IMR-90 (cell line): ENCODE data around the gene GMEB2. TPM values are rescaled to one million over a fixed set of nuclear protein-coding genes. Genes with fewer than 3 reads are reported as not detected.

Source experiments
- ATAC-seq: fragments of 200-7000 bp; cut with Tn5 transposase; 2 replicates; pipeline ENCODE4 v1.9.1; 2020; ENCODE audit warnings: low read depth, mild to moderate bottlenecking, moderate library complexity
- BruUV-seq: library from RNA; stranded (reverse); fragments of 400-500 nt; replicated peaks from 2 replicates; lab custom pipeline; 2021; lab: Mats Ljungman, UMichigan
- CTCF ChIA-PET: fragments of 300-600 bp; formaldehyde crosslinking; extraction: SDS; loops from one replicate; lab custom pipeline; 2021; ENCODE audit warnings: antibody characterized with exemption; lab: Yijun Ruan, JAX
- POLR2A ChIA-PET: fragments of 300-600 bp; sonication (Branson Sonifier 250); formaldehyde crosslinking; loops from one replicate; lab custom pipeline; 2022; ENCODE audit warnings: antibody characterized with exemption; ENCODE audit not compliant: unreplicated experiment; lab: Charles Lee
- DNase-seq: peaks from one replicate; pipeline ENCODE4 v3.0.0; 2013
- H2AFZ ChIP-seq: replicated peaks from 2 replicates; pipeline ENCODE3; 2013; ENCODE audit warnings: low read length, mild to moderate bottlenecking; ENCODE audit not compliant: poor library complexity
- H2AK5ac ChIP-seq: 2 replicates; pipeline ENCODE4 v1.6.1; 2013; ENCODE audit warnings: low read depth, low read length, inconsistent platforms
- H2AK9ac ChIP-seq: replicated peaks from 2 replicates; pipeline ENCODE3; 2013; ENCODE audit warnings: mild to moderate bottlenecking, low read depth, low read length, moderate library complexity; ENCODE audit not compliant: poor library complexity
- H2BK120ac ChIP-seq: 2 replicates; pipeline ENCODE4 v1.6.1; 2013; ENCODE audit warnings: low read depth, low read length, inconsistent platforms
- H2BK15ac ChIP-seq: 3 replicates; pipeline ENCODE4 v1.6.1; 2013; ENCODE audit warnings: low read depth, low read length, inconsistent platforms
- H2BK20ac ChIP-seq: 2 replicates; pipeline ENCODE4 v1.6.1; 2013; ENCODE audit warnings: low read depth, mild to moderate bottlenecking, inconsistent platforms, low read length, moderate library complexity
- H2BK5ac ChIP-seq: 2 replicates; pipeline ENCODE4 v1.6.1; 2013; ENCODE audit warnings: mild to moderate bottlenecking, low read depth, low read length, inconsistent platforms; ENCODE audit not compliant: poor library complexity, severe bottlenecking
- H3K14ac ChIP-seq: replicated peaks from 2 replicates; pipeline ENCODE4 v1.6.1; 2013; ENCODE audit warnings: low read depth, low read length, inconsistent platforms
- H3K18ac ChIP-seq: 2 replicates; pipeline ENCODE4 v1.6.1; 2013; ENCODE audit warnings: low read depth, low read length, control low read depth
- H3K23ac ChIP-seq: 2 replicates; pipeline ENCODE4 v1.6.1; 2013; ENCODE audit warnings: low read depth, low read length, inconsistent platforms
- H3K27ac ChIP-seq: 2 replicates; pipeline ENCODE4 v1.5.1; 2013; ENCODE audit warnings: mild to moderate bottlenecking, control low read depth, low read length; ENCODE audit not compliant: insufficient read depth
- H3K27me3 ChIP-seq: 2 replicates; pipeline ENCODE4 v1.6.1; 2013; ENCODE audit warnings: low read length; ENCODE audit not compliant: control insufficient read depth, insufficient read depth
- H3K36me3 ChIP-seq: 2 replicates; pipeline ENCODE4 v1.6.1; 2013; ENCODE audit warnings: low read length, mixed read lengths; ENCODE audit not compliant: control insufficient read depth, insufficient read depth
- H3K4ac ChIP-seq: 2 replicates; pipeline ENCODE4 v1.6.1; 2013; ENCODE audit warnings: low read depth, low read length, inconsistent platforms
- H3K4me1 ChIP-seq: 2 replicates; pipeline ENCODE4 v1.6.1; 2013; ENCODE audit warnings: low read length, mixed read lengths; ENCODE audit not compliant: control insufficient read depth, insufficient read depth
- H3K4me2 ChIP-seq: 2 replicates; pipeline ENCODE4 v1.6.1; 2013; ENCODE audit warnings: low read depth, mild to moderate bottlenecking, control low read depth, low read length, moderate library complexity
- H3K4me3 ChIP-seq: 2 replicates; pipeline ENCODE4 v1.5.1; 2013; ENCODE audit warnings: low read depth, mild to moderate bottlenecking, control low read depth, low read length, moderate library complexity; ENCODE audit not compliant: insufficient read depth
- H3K56ac ChIP-seq: 2 replicates; pipeline ENCODE4 v1.6.1; 2013; ENCODE audit warnings: low read length, inconsistent platforms; ENCODE audit not compliant: insufficient read depth; ENCODE audit errors: extremely low read depth
- H3K79me1 ChIP-seq, 2 experiments: 2 replicates each; pipeline ENCODE4 v1.6.1; 2013; ENCODE audit warnings: low read length in 2 of 2, inconsistent platforms in 1 of 2, low read depth in 1 of 2
- H3K9ac ChIP-seq: 2 replicates; pipeline ENCODE4 v1.6.1; 2013; ENCODE audit warnings: low read depth, low read length, control low read depth
- H3K9me1 ChIP-seq: 2 replicates; pipeline ENCODE4 v1.6.1; 2013; ENCODE audit warnings: low read length, inconsistent platforms; ENCODE audit not compliant: insufficient read depth
- H3K9me3 ChIP-seq: 2 replicates; pipeline ENCODE4 v1.6.1; 2013; ENCODE audit warnings: low read length; ENCODE audit not compliant: control insufficient read depth, insufficient read depth
- H4K20me1 ChIP-seq: 2 replicates; pipeline ENCODE4 v1.6.1; 2013; ENCODE audit warnings: low read length, inconsistent platforms; ENCODE audit not compliant: insufficient read depth
- H4K5ac ChIP-seq: 2 replicates; pipeline ENCODE4 v1.6.1; 2013; ENCODE audit warnings: mild to moderate bottlenecking, low read depth, low read length, control low read depth
- H4K8ac ChIP-seq, 2 experiments: 2 replicates each; pipeline ENCODE4 v1.6.1; 2013; ENCODE audit warnings: low read depth in 2 of 2, low read length in 2 of 2, control low read depth in 1 of 2, inconsistent platforms in 1 of 2
- H4K91ac ChIP-seq: 2 replicates; pipeline ENCODE4 v1.6.1; 2013; ENCODE audit warnings: low read depth, low read length, inconsistent platforms; ENCODE audit not compliant: insufficient read depth
- BHLHE40 ChIP-seq: fragments of 150-350 bp; IDR thresholded peaks from 2 replicates; pipeline ENCODE4 v1.6.1; 2016; ENCODE audit warnings: mild to moderate bottlenecking, low read depth, low read length
- CEBPB ChIP-seq: IDR thresholded peaks from 2 replicates; pipeline ENCODE4 v1.6.1; 2012; ENCODE audit warnings: low read depth, low read length, improper control_type of control experiment
- FOS ChIP-seq: fragments of 150-350 bp; IDR thresholded peaks from 2 replicates; pipeline ENCODE4 v1.6.1; 2016; ENCODE audit warnings: low read depth, low read length
- MAFK ChIP-seq: IDR thresholded peaks from 2 replicates; pipeline ENCODE4 v1.6.1; 2012; ENCODE audit warnings: low read depth, low read length, improper control_type of control experiment
- MXI1 ChIP-seq: IDR thresholded peaks from 2 replicates; pipeline ENCODE4 v1.6.1; 2012; ENCODE audit warnings: low read depth, mild to moderate bottlenecking, low read length, moderate library complexity, borderline replicate concordance
- NFE2L2 ChIP-seq: fragments of 150-350 bp; IDR thresholded peaks from 2 replicates; pipeline ENCODE4 v1.6.1; 2016; ENCODE audit warnings: low read depth, mild to moderate bottlenecking, low read length
- RAD21 ChIP-seq: IDR thresholded peaks from 2 replicates; pipeline ENCODE4 v1.6.1; 2012; ENCODE audit warnings: low read length, improper control_type of control experiment
- RCOR1 ChIP-seq: IDR thresholded peaks from 2 replicates; pipeline ENCODE4 v1.6.1; 2012; ENCODE audit warnings: mild to moderate bottlenecking, low read length, improper control_type of control experiment; ENCODE audit not compliant: insufficient replicate concordance
- RFX5 ChIP-seq: IDR thresholded peaks from 2 replicates; pipeline ENCODE4 v1.8.0; 2012; ENCODE audit warnings: low read depth, mild to moderate bottlenecking, low read length, moderate library complexity
- WGBS, 2 experiments: methylation state at CpG; one replicate each; pipeline versions ENCODE4 v1.1.5 to v1.1.7; 2013; ENCODE audit warnings: missing lambda C conversion rate in 2 of 2; ENCODE audit not compliant: insufficient read length in 1 of 2; ENCODE audit errors: extremely low coverage in 2 of 2; 5-methylcytosine and 5-hydroxymethylcytosine counted together
- dilution Hi-C: fragments of 300-500 bp; cut with HindIII; formaldehyde crosslinking; loops from one replicate; pipeline ENCODE4 v1.14.3; 2018; ENCODE audit warnings: low sequenced_read_pairs; ENCODE audit not compliant: unreplicated experiment
- in situ Hi-C: fragments of 300-500 bp; cut with MboI; formaldehyde crosslinking; loops from 3 replicates; pipeline ENCODE4 v1.14.3; 2019; ENCODE audit warnings: low sequenced_read_pairs, inconsistent platforms, mixed read lengths
- intact Hi-C: fragments of 100-400 bp; cut with micrococcal nuclease; formaldehyde crosslinking; loops from 2 replicates; pipeline ENCODE4 v1.10.0; 2022
- polyA plus RNA-seq, 3 experiments: library from polyadenylated mRNA; depleted of rRNA; stranded (reverse); fragments of >200 nt; gene quantifications; 2 replicates each; pipeline ENCODE4 v1.2.3, GENCODE V29; 2012; ENCODE audit warnings: low replicate concordance in 1 of 3
- total RNA-seq: library from RNA; depleted of rRNA; stranded (reverse); fragments of >200 nt; gene quantifications from 2 replicates; pipeline ENCODE4 v1.2.3, GENCODE V29; 2012
- TF ChIP-seq, protein P1 (sequence below): conservative IDR thresholded peaks from 2 replicates; pipeline ENCODE4 v1.5.1; 2012; ENCODE audit warnings: mild to moderate bottlenecking, low read depth, low read length, improper control_type of control experiment
- TF ChIP-seq, protein P2 (sequence below): fragments of 150-350 bp; IDR thresholded peaks from 2 replicates; pipeline ENCODE4 v1.6.1; 2017; ENCODE audit warnings: mild to moderate bottlenecking, antibody characterized with exemption, low read length, low read depth
- TF ChIP-seq, protein P3 (sequence below): fragments of 150-350 bp; IDR thresholded peaks from 2 replicates; pipeline ENCODE4 v1.6.1; 2016; ENCODE audit warnings: low read depth, mild to moderate bottlenecking, low read length, moderate library complexity, borderline replicate concordance

GMEB2 gene
- total and polyA plus RNA-seq, 2 of the 4 experiments (the other 2 are of a cell fraction): 5.0 to 10.0 TPM

DNA sequence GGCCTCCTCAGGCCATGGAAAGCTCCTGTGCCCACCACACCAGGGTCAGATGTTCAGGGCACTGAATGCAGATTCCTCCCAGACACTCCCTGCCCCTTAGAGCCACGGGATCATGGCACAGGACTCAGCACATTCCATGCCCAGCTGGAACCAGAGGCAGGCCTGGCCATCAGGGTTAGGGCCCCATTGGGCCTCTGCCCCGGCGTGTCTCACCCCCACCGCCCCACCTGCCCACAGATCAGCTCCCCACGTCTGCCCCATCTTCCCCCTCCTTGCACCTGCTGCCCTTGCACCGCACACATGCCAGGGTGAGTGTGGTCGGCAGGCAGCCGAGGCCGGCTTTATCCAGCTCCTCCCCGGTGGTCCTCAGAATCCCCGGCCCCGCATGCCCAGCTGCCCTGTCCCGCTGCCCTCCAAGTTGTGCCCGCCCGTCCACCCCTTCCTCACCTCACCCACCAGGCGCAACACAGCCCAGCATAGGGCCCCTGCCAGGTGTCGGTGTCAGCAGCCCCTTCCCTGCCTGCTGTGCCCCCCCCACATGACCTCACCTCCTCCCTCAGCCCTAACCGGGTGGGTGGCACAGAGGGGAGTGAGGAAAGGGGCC is 77.1 kb downstream of the GMEB2 start:
- Histone ChIP-seq H2BK20ac (no peak overlapping the region), H4K91ac (no peak overlapping the region), H3K23ac (no peak overlapping the region), H2AK5ac (no peak overlapping the region), H4K8ac (no peak overlapping the region), H2BK5ac (no peak overlapping the region), H3K36me3 (no peaks in the 10 kb centered on the region), H3K4me3 (no peak overlapping the region), H4K5ac (no peak overlapping the region), H2BK120ac (no peak overlapping the region), H3K56ac (no peak overlapping the region), H2AFZ (no peak overlapping the region), H3K27me3 (peaks cover 36% of the 10 kb centered on the region), H3K4me1 (peaks cover 5% of the 10 kb centered on the region; the same call in 1 of the 2 replicates), H3K18ac (no peak overlapping the region), H3K4ac (no peak overlapping the region), H3K9ac (no peak overlapping the region), H3K9me1 (no peaks in the 10 kb centered on the region), H3K27ac (no peak overlapping the region), H3K9me3 (no peaks in the 10 kb centered on the region), H4K20me1 (no peaks in the 10 kb centered on the region; the same call in 1 of the 2 replicates), H2BK15ac (no peak overlapping the region), H3K4me2 (no peak overlapping the region), H2AK9ac (peak overlapping the region; percentile 42), H3K79me1 (no peaks in the 10 kb centered on the region), H3K14ac (no peak overlapping the region)
- CTCF ChIA-PET: no interaction called here
- intact Hi-C loops (no loop called here), dilution Hi-C loops (no loop called here), in situ Hi-C loops (no loop called here)
- POLR2A ChIA-PET: no interaction called here
- TF ChIP-seq, protein P1, sequence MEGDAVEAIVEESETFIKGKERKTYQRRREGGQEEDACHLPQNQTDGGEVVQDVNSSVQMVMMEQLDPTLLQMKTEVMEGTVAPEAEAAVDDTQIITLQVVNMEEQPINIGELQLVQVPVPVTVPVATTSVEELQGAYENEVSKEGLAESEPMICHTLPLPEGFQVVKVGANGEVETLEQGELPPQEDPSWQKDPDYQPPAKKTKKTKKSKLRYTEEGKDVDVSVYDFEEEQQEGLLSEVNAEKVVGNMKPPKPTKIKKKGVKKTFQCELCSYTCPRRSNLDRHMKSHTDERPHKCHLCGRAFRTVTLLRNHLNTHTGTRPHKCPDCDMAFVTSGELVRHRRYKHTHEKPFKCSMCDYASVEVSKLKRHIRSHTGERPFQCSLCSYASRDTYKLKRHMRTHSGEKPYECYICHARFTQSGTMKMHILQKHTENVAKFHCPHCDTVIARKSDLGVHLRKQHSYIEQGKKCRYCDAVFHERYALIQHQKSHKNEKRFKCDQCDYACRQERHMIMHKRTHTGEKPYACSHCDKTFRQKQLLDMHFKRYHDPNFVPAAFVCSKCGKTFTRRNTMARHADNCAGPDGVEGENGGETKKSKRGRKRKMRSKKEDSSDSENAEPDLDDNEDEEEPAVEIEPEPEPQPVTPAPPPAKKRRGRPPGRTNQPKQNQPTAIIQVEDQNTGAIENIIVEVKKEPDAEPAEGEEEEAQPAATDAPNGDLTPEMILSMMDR: no peak
- TF ChIP-seq, protein P2, sequence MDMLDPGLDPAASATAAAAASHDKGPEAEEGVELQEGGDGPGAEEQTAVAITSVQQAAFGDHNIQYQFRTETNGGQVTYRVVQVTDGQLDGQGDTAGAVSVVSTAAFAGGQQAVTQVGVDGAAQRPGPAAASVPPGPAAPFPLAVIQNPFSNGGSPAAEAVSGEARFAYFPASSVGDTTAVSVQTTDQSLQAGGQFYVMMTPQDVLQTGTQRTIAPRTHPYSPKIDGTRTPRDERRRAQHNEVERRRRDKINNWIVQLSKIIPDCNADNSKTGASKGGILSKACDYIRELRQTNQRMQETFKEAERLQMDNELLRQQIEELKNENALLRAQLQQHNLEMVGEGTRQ: no peak
- TF ChIP-seq RFX5: no peak
- TF ChIP-seq MXI1: no peak
- no peak for TF ChIP-seq FOS
- TF ChIP-seq RCOR1: no peak
- TF ChIP-seq BHLHE40: no peak
- TF ChIP-seq, protein P3, sequence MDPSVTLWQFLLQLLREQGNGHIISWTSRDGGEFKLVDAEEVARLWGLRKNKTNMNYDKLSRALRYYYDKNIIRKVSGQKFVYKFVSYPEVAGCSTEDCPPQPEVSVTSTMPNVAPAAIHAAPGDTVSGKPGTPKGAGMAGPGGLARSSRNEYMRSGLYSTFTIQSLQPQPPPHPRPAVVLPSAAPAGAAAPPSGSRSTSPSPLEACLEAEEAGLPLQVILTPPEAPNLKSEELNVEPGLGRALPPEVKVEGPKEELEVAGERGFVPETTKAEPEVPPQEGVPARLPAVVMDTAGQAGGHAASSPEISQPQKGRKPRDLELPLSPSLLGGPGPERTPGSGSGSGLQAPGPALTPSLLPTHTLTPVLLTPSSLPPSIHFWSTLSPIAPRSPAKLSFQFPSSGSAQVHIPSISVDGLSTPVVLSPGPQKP: no peak
- TF ChIP-seq CEBPB: no peak
- TF ChIP-seq NFE2L2: no peak
- TF ChIP-seq MAFK: no peak
- TF ChIP-seq RAD21: no peak
- DNase-seq (no peak), ATAC-seq (no peak)
- 77% methylated on average over 5 of the region's 18 CpGs; no CpG with 5 or more reads in 1 of the 2 experiments for WGBS, 2 experiments
- no TSS peak for BruUV-seq
